BJ (cell line): Measurements from ENCODE around the gene DDX11. TPM values are rescaled to one million over a fixed set of nuclear protein-coding genes. Genes with fewer than 3 reads are reported as not detected.
"Not testable (repeated sequence)": the region's sequence is repeated elsewhere in the genome, so short reads cannot be mapped to it uniquely, and the experiment has no call there.

Experiments
- CTCF ChIA-PET: fragments of 350-600 bp; formaldehyde crosslinking; extraction: SDS; loops from one replicate; lab custom pipeline; 2021; ENCODE audit warnings: antibody characterized with exemption, inconsistent platforms; lab: Yijun Ruan, JAX
- POLR2A ChIA-PET: fragments of 300-600 bp; sonication (Branson Sonifier 250); formaldehyde crosslinking; extraction: SDS; loops from one replicate; lab custom pipeline; 2021; ENCODE audit warnings: antibody characterized with exemption; lab: Charles Lee
- DNase-seq: peaks from one replicate; pipeline ENCODE4 v3.0.0-alpha.2; 2011; ENCODE audit warnings: low read depth
- H3K27me3 ChIP-seq: 2 replicates; pipeline ENCODE4 v1.6.0; 2011; ENCODE audit warnings: low read length; ENCODE audit not compliant: control insufficient read depth, insufficient read depth
- H3K36me3 ChIP-seq: 2 replicates; pipeline ENCODE4 v1.5.1; 2011; ENCODE audit warnings: low read length; ENCODE audit not compliant: control insufficient read depth, insufficient read depth
- H3K4me3 ChIP-seq: 2 replicates; pipeline ENCODE4 v1.5.1; 2011; ENCODE audit warnings: low read depth, mild to moderate bottlenecking, control low read depth, low read length
- polyA minus RNA-seq: library from RNA; depleted of rRNA, polyadenylated mRNA; stranded (reverse); fragments of >200 nt; gene quantifications from 2 replicates; pipeline ENCODE4 v1.2.3, GENCODE V29; 2011; rRNA and poly(A)+ RNA removed
- polyA plus RNA-seq: library from polyadenylated mRNA; depleted of rRNA; stranded (reverse); fragments of >200 nt; gene quantifications from 2 replicates; pipeline ENCODE4 v1.2.3, GENCODE V29; 2011; rRNA removed
- TF ChIP-seq, protein P1 (sequence below): IDR thresholded peaks from 2 replicates; pipeline ENCODE4 v1.5.1; 2011; ENCODE audit warnings: low read depth, mild to moderate bottlenecking, control low read depth, inconsistent platforms, low read length, moderate library complexity; ENCODE audit not compliant: insufficient read depth

The DDX11 gene
- polyA plus RNA-seq (8.5 and 12.8 TPM in 2 replicates), polyA minus RNA-seq (11.4 and 14.2 TPM in 2 replicates)

DNA sequence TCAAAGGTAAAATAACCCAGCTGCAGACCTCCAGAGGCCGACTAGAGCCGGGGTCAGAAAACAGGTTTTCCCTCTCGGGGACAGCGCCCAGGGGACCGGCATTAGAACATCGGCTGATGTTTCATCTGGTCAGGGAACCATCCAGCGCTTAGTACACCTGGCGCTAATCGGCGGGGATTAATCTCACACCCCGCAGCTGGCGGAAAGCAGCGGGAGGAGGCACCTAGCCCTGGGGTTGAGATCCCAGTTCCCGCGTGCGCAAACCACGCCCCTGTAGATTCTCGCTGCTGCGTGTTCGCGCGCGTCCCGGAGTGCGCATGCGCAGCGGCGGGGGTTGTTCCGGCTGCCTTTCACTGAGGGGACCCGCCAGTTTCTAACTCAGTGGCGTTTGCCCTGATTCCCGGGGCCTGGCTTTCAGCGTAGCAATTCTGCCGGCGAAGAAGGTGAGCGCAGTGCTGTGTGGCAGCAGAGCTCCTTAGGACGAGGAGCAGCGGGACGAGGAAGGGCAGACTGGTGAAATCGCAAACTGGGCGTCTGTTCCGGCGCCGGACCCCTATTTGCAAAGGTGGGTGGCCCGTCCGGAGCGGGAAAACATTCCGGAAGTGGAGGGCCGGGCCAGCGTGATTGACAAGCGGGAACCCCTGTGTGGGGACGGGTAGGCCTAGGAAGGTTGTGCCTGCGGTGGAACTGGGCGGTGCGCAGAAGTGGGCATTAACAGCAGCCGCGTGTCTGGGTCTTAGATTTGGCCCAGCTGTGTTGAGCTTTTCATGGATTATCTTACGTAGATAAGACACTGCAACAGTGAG is at the start of gene DDX11:
Gene DDX11 (plus strand): TSS at position 334 of the 806 bp plus-strand sequence. CDS start 4,534 bp downstream, outside the sequence.
- POLR2A ChIA-PET, H3K36me3 ChIP-seq, H3K27me3 ChIP-seq, CTCF ChIA-PET: not testable (repeated sequence)
- DNase-seq = peak; percentile 25
- H3K4me3 ChIP-seq = peak within 1 kb of the TSS; percentile 62

DNA sequence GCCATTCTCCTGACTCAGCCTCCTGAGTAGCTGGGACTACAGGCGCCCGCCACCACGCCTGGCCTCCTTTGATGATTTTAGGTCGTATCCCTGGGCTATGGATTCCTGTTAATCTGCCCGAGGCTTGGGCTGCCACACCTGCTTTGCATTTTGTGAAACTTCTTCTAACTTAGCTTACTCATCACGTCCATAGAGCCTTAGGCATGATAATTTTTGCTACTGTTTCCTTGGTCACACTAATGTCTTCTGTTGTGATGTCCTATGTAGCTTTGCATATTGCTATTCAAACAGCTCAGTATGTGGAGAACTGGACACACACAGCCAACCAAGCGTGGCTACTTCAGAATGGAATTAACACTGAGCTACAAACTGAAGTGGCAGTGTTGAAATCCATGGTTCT is 47.5 kb upstream of the DDX11 start:
- Histone ChIP-seq H3K36me3 (no peaks in the 10 kb centered on the region), H3K27me3 (peaks cover 4% of the 10 kb centered on the region), H3K4me3 (no peak overlapping the region)
- CTCF ChIA-PET = no interaction called here
- POLR2A ChIA-PET = no interaction called here
- TF ChIP-seq, protein P1, sequence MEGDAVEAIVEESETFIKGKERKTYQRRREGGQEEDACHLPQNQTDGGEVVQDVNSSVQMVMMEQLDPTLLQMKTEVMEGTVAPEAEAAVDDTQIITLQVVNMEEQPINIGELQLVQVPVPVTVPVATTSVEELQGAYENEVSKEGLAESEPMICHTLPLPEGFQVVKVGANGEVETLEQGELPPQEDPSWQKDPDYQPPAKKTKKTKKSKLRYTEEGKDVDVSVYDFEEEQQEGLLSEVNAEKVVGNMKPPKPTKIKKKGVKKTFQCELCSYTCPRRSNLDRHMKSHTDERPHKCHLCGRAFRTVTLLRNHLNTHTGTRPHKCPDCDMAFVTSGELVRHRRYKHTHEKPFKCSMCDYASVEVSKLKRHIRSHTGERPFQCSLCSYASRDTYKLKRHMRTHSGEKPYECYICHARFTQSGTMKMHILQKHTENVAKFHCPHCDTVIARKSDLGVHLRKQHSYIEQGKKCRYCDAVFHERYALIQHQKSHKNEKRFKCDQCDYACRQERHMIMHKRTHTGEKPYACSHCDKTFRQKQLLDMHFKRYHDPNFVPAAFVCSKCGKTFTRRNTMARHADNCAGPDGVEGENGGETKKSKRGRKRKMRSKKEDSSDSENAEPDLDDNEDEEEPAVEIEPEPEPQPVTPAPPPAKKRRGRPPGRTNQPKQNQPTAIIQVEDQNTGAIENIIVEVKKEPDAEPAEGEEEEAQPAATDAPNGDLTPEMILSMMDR = no peak
- no peak for DNase-seq

DNA sequence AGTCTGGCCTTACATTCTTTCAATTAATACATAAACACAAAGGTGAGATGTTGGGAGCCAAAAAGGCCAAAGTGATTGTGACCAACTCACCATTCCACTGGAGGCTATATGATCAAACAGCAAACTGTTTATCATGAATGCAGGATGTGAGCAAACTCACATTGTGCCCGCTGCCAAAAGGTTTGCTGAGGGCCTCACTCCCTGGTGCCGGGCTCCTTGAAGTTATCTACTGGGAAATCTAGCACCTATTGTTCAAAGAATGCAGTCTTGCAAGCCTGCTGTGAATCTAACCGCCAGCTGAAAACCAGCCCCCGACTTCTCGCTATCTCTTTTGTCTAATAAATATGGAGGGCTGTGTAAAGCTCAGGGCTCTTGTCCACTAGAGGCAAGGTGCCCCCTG is 46.7 kb upstream of the DDX11 start:
- CTCF ChIA-PET, POLR2A ChIA-PET, H3K36me3 ChIP-seq, H3K4me3 ChIP-seq, H3K27me3 ChIP-seq, DNase-seq: not testable (repeated sequence)

DNA sequence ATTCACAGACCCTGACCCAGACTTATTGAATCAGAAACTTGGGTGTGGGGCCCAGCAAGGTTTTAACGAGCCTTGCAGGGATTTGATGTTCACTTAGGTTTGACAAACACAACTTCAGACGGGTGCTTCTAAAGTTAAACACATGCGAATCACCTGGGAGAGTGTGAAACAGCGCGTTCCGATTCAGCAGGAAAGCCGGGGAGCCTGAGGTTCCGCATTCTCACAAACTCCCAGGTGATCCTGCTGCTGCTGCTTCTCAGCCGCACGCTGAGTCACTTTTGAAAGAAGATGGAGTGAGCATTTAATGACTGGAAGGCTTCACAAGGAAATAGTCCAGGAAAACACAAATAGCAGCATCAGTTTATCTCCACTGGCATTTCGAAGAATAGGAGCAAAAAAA is 44.2 kb upstream of the DDX11 start:
- DNase-seq = no peak
- ChIA-PET POLR2A (no interaction called here), CTCF (no interaction called here)
- H3K36me3 ChIP-seq = no peaks in the 10 kb centered on the region
- H3K4me3 ChIP-seq = no peak overlapping the region
- TF ChIP-seq, protein P1 = no peak
- peaks cover 3% of the 10 kb centered on the region for H3K27me3 ChIP-seq

DNA sequence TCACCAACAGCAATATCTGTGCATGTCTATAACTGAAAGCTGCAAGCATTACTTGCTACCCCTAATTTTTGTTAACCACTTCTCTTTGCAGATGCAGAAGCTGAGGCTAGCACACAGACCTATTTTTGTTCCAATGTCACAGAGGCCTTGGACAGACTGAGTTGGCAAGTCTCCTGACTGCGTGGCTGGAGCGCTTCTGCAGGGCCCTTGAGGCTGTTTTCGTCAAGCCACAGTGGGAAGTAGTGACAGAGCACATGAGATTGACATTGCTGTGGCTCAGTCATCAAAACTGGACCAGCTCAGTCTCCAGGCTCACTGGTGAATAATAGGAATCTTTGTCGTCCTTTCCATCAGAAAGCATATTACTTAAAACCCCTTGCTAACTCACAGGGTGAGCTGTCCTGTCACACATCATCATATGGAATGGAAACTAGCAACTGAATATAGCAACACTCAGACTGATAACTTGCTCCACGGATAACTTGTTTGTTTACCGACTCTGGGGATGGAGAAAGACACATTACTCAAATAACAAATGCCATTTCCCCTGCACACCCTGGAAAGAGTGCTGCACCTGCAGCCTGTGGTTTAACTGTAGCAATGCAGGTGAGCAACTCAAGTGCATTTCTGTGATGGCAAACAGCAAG is 43.6 kb upstream of the DDX11 start:
- Histone ChIP-seq H3K4me3 (no peak overlapping the region), H3K27me3 (peaks cover 3% of the 10 kb centered on the region), H3K36me3 (no peaks in the 10 kb centered on the region)
- no peak for DNase-seq
- CTCF ChIA-PET = no interaction called here
- TF ChIP-seq, protein P1 = no peak
- POLR2A ChIA-PET = no interaction called here

DNA sequence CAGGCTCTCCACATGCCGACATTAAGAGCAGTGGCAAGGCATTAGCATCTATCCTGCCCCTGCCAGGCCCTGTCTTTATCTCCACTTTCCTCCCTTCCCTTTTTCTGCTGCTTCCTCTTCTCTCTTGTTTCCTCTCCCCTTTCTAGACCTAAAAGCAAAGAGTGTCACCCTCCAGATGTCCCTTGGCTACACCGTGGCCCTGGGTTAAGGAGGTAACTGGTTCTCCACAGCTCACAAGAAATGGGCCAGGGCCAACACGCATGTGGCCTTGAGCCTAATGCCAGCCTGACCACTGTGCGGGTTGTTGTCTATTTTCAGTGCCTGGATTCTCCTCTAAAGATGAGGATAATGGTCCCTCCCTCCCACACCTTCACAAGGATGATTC is 41.7 kb upstream of the DDX11 start:
- POLR2A ChIA-PET = no interaction called here
- DNase-seq = no peak
- Histone ChIP-seq H3K4me3 (no peak overlapping the region), H3K27me3 (peaks cover 3% of the 10 kb centered on the region), H3K36me3 (no peaks in the 10 kb centered on the region)
- CTCF ChIA-PET = interaction anchor here (0.6 to 0.8 kb wide), 2 partner anchors 154 to 184 kb away, joined by 3 to 4 read pairs; no protein-coding TSS in a partner anchor
- TF ChIP-seq, protein P1 = no peak
